Nucleus accumbens (tissue), 56 donors: ENCODE results near the gene TRIM2.

Source experiments
- DNase-seq, 56 donors: peaks; one replicate each; lab custom pipeline; 2025; lab: John Stamatoyannopoulos, UW

Gene TRIM2

GRCh38 chr4:153220682-153221395 lies 16.6 kb downstream of the TRIM2 start:
- no peak for DNase-seq

GRCh38 chr4:153221783-153222706 lies 17.8 kb downstream of the TRIM2 start:
- peak in 54 of 56 donors; percentile 7 to 85 (median 52) for DNase-seq

- peak in 48 of 56 donors; percentile 6 to 81 (median 54) for DNase-seq
Measured at GRCh38 chr4:153222707-153223426, 18.6 kb downstream of the TRIM2 start.

- no peak for DNase-seq
Measured at GRCh38 chr4:153223427-153223801, 19.2 kb downstream of the TRIM2 start.

GRCh38 chr4:153223930-153224329 lies 19.7 kb downstream of the TRIM2 start:
- peak in 5 of 56 donors; percentile 5 to 31 (median 15) for DNase-seq

GRCh38 chr4:153224474-153224873 lies 20.2 kb downstream of the TRIM2 start:
- DNase-seq, result no peak

GRCh38 chr4:153227469-153228075 lies 23.3 kb downstream of the TRIM2 start:
- DNase-seq, result no peak

GRCh38 chr4:153228512-153229140 lies 24.4 kb downstream of the TRIM2 start:
- DNase-seq, result peak in 8 of 56 donors; percentile 8 to 52 (median 23)

- DNase-seq, result no peak
Measured at GRCh38 chr4:153229545-153229944, 25.3 kb downstream of the TRIM2 start.

GRCh38 chr4:153232768-153233167 lies 28.5 kb downstream of the TRIM2 start:
- DNase-seq, result peak in 1 of 56 donors; percentile 8

GRCh38 chr4:153233761-153234371 lies 29.6 kb downstream of the TRIM2 start:
- no peak for DNase-seq

GRCh38 chr4:153234885-153235284 lies 30.6 kb downstream of the TRIM2 start:
- no peak for DNase-seq

- no peak for DNase-seq
Measured at GRCh38 chr4:153238135-153238919, 34.1 kb downstream of the TRIM2 start.

- DNase-seq, result no peak
Measured at GRCh38 chr4:153239409-153239808, 35.2 kb downstream of the TRIM2 start.

GRCh38 chr4:153241295-153241694 lies 37.1 kb downstream of the TRIM2 start:
- DNase-seq, result no peak

- DNase-seq, result no peak
Measured at GRCh38 chr4:153241970-153242838, 38.0 kb downstream of the TRIM2 start.

GRCh38 chr4:153242839-153243324 lies 38.6 kb downstream of the TRIM2 start:
- DNase-seq, result no peak

- no peak for DNase-seq
Measured at GRCh38 chr4:153243468-153243867, 39.2 kb downstream of the TRIM2 start.
